Ishikawa (cell line): ENCODE data around the gene GRIK2.

Source experiments
- CEBPB ChIP-seq: IDR thresholded peaks from 2 replicates; pipeline ENCODE4 v1.6.1; 2012
- CREB1 ChIP-seq: IDR thresholded peaks from 2 replicates; pipeline ENCODE4 v1.6.1; 2012; ENCODE audit warnings: low read depth
- EGR1 ChIP-seq: IDR thresholded peaks from 2 replicates; pipeline ENCODE4 v1.6.1; 2012
- EP300 ChIP-seq: IDR thresholded peaks from 2 replicates; pipeline ENCODE4 v1.6.1; 2012; ENCODE audit warnings: borderline replicate concordance
- FOXM1 ChIP-seq: IDR thresholded peaks from 2 replicates; pipeline ENCODE4 v1.6.1; 2012; ENCODE audit warnings: low read depth, borderline replicate concordance
- MAX ChIP-seq: IDR thresholded peaks from 2 replicates; pipeline ENCODE4 v1.6.1; 2012
- NFIC ChIP-seq: IDR thresholded peaks from 2 replicates; pipeline ENCODE4 v1.6.1; 2012
- RAD21 ChIP-seq: IDR thresholded peaks from 2 replicates; pipeline ENCODE4 v1.6.1; 2012; ENCODE audit warnings: low read depth
- REST ChIP-seq: IDR thresholded peaks from 2 replicates; pipeline ENCODE4 v1.6.1; 2012; ENCODE audit warnings: low read depth, mild to moderate bottlenecking
- TAF1 ChIP-seq: IDR thresholded peaks from 2 replicates; pipeline ENCODE4 v1.6.1; 2012; ENCODE audit warnings: low read depth, mild to moderate bottlenecking
- TCF12 ChIP-seq: IDR thresholded peaks from 2 replicates; pipeline ENCODE4 v1.6.1; 2012; ENCODE audit warnings: low read depth
- TEAD4 ChIP-seq: IDR thresholded peaks from 2 replicates; pipeline ENCODE4 v1.6.1; 2012
- USF1 ChIP-seq: IDR thresholded peaks from 2 replicates; pipeline ENCODE4 v1.6.1; 2012
- YY1 ChIP-seq: IDR thresholded peaks from 2 replicates; pipeline ENCODE4 v1.6.1; 2012; ENCODE audit warnings: low read depth
- ZBTB7A ChIP-seq: IDR thresholded peaks from 2 replicates; pipeline ENCODE4 v1.6.1; 2012; ENCODE audit warnings: low read depth

GRIK2 gene

GRCh38 chr6:101582792-101583191 lies 189.3 kb downstream of the GRIK2 start:
- TF ChIP-seq TCF12, result no peak
- TF ChIP-seq EGR1, result no peak
- no peak for TF ChIP-seq YY1

GRCh38 chr6:101585501-101585900 lies 192.0 kb downstream of the GRIK2 start:
- no peak for TF ChIP-seq FOXM1

GRCh38 chr6:101588343-101588742 lies 194.8 kb downstream of the GRIK2 start:
- TF ChIP-seq NFIC, result no peak

GRCh38 chr6:101595276-101595675 lies 201.8 kb downstream of the GRIK2 start:
- no peak for TF ChIP-seq EP300
- no peak for TF ChIP-seq CREB1
- TF ChIP-seq RAD21, result no peak
- no peak for TF ChIP-seq USF1
- no peak for TF ChIP-seq FOXM1
- no peak for TF ChIP-seq ZBTB7A
- TF ChIP-seq YY1, result no peak
- no peak for TF ChIP-seq EGR1
- TF ChIP-seq MAX, result no peak
- no peak for TF ChIP-seq NFIC
- no peak for TF ChIP-seq TAF1
- no peak for TF ChIP-seq TEAD4
- no peak for TF ChIP-seq TCF12
- no peak for TF ChIP-seq CEBPB
- TF ChIP-seq REST, result no peak

GRCh38 chr6:101597693-101598092 lies 204.2 kb downstream of the GRIK2 start:
- no peak for TF ChIP-seq CREB1
- no peak for TF ChIP-seq CEBPB
- TF ChIP-seq ZBTB7A, result no peak
- TF ChIP-seq FOXM1, result no peak
- TF ChIP-seq YY1, result no peak
- TF ChIP-seq USF1, result no peak

GRCh38 chr6:101605426-101605825 lies 211.9 kb downstream of the GRIK2 start:
- TF ChIP-seq TCF12 (no peak), MAX (no peak), YY1 (no peak), FOXM1 (no peak), CREB1 (no peak), TEAD4 (no peak), REST (no peak), EP300 (no peak), TAF1 (no peak), ZBTB7A (no peak), EGR1 (no peak), NFIC (no peak), CEBPB (no peak)

- TF ChIP-seq CEBPB (no peak), YY1 (no peak), TCF12 (no peak), EGR1 (no peak), CREB1 (no peak), TEAD4 (no peak), TAF1 (no peak), RAD21 (no peak)
These were observed 212.4 kb downstream of the GRIK2 start for GRCh38 chr6:101605874-101606273.
